HL-60 (cell line): ENCODE data around the gene CZIB.

ENCODE experiments used
- CTCF ChIP-seq: IDR thresholded peaks from one replicate; pipeline ENCODE4 v1.5.1; 2011; ENCODE audit warnings: low read length, control low read depth, inconsistent platforms; ENCODE audit not compliant: insufficient read depth
- POLR2AphosphoS5 ChIP-seq: IDR thresholded peaks from 2 replicates; pipeline ENCODE4 v1.6.1; 2012; ENCODE audit warnings: low read depth
- TF ChIP-seq, protein P1 (sequence below): IDR thresholded peaks from 2 replicates; pipeline ENCODE4 v1.6.1; 2012; ENCODE audit warnings: low read depth; ENCODE audit not compliant: insufficient replicate concordance

DNA sequence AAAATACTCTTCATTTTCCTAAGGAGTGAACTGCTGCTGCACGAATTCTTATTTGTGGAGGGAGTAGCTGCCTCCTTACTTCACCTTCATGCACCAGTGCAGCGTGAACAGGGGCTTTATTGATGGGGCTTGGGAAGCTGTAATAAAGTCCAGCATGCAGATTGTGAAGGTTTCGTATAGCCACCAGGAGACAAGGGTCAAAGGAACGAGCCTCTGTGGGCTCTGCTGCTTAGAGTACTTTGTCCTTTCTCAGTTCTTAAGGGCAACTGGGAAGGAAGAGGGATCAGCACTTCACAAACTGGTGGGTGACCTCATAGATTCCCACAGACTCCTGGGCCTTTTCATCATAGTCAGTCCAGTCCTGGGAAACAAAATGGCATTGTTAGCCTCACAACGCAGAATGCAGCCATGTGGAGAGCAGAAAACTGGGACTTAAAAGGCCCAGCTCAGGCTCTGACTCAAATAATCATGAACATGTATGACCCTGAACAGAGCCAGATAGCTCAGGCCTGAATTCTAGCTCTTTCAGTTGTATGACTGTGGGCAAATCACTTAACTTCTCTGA is 6.0 kb downstream of the CZIB start:
- TF ChIP-seq CTCF, result no peak
- TF ChIP-seq POLR2AphosphoS5, result no peak
- TF ChIP-seq, protein P1, sequence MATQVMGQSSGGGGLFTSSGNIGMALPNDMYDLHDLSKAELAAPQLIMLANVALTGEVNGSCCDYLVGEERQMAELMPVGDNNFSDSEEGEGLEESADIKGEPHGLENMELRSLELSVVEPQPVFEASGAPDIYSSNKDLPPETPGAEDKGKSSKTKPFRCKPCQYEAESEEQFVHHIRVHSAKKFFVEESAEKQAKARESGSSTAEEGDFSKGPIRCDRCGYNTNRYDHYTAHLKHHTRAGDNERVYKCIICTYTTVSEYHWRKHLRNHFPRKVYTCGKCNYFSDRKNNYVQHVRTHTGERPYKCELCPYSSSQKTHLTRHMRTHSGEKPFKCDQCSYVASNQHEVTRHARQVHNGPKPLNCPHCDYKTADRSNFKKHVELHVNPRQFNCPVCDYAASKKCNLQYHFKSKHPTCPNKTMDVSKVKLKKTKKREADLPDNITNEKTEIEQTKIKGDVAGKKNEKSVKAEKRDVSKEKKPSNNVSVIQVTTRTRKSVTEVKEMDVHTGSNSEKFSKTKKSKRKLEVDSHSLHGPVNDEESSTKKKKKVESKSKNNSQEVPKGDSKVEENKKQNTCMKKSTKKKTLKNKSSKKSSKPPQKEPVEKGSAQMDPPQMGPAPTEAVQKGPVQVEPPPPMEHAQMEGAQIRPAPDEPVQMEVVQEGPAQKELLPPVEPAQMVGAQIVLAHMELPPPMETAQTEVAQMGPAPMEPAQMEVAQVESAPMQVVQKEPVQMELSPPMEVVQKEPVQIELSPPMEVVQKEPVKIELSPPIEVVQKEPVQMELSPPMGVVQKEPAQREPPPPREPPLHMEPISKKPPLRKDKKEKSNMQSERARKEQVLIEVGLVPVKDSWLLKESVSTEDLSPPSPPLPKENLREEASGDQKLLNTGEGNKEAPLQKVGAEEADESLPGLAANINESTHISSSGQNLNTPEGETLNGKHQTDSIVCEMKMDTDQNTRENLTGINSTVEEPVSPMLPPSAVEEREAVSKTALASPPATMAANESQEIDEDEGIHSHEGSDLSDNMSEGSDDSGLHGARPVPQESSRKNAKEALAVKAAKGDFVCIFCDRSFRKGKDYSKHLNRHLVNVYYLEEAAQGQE, result no peak
